HepG2 (cell line): ENCODE results near the gene EWSR1. TPM values are rescaled to one million over a fixed set of nuclear protein-coding genes. Genes with fewer than 3 reads are reported as not detected.
A peak's percentile ranks its signal among the peaks of the same experiment; 100 is the strongest.

ENCODE experiments used
- PAWR ChIP-seq: sonication (generic); formaldehyde crosslinking; IDR thresholded peaks from 2 replicates; pipeline ENCODE4 v1.4.0; 2020; ENCODE audit warnings: missing genetic modification reagents, mild to moderate bottlenecking, borderline replicate concordance
- PRDM15 ChIP-seq: sonication (generic); formaldehyde crosslinking; IDR thresholded peaks from 2 replicates; pipeline ENCODE4 v1.4.0; 2020; ENCODE audit warnings: missing genetic modification reagents
- REST ChIP-seq, 2 experiments: IDR thresholded peaks; 2 replicates each; pipeline ENCODE4 v1.6.1; 2011 to 2012; ENCODE audit warnings: low read length in 2 of 2, borderline replicate concordance in 1 of 2, low read depth in 1 of 2, mild to moderate bottlenecking in 1 of 2, moderate library complexity in 1 of 2
- SP2 ChIP-seq: sonication (generic); formaldehyde crosslinking; IDR thresholded peaks from 2 replicates; pipeline ENCODE4 v1.5.1; 2020; ENCODE audit warnings: mild to moderate bottlenecking, missing genetic modification reagents
- SRY ChIP-seq: sonication (generic); formaldehyde crosslinking; IDR thresholded peaks from 2 replicates; pipeline ENCODE4 v1.8.0; 2022; ENCODE audit warnings: mild to moderate bottlenecking, missing genetic modification reagents
- SSRP1 ChIP-seq: IDR thresholded peaks from 2 replicates; pipeline ENCODE4 v1.6.1; 2016; ENCODE audit warnings: control low read depth
- TBL1XR1 ChIP-seq: fragments of 150-350 bp; IDR thresholded peaks from 2 replicates; pipeline ENCODE4 v1.6.1; 2014; ENCODE audit warnings: borderline replicate concordance, low read length; ENCODE audit not compliant: partially characterized antibody
- ZBTB26 ChIP-seq: IDR thresholded peaks from 2 replicates; pipeline ENCODE4 v1.6.1; 2016; ENCODE audit warnings: missing compliant biosample characterization, missing genetic modification reagents, borderline replicate concordance
- ZFP91 ChIP-seq: sonication (generic); formaldehyde crosslinking; IDR thresholded peaks from 2 replicates; pipeline ENCODE4 v1.9.0; 2022; ENCODE audit warnings: missing genetic modification reagents, mild to moderate bottlenecking, borderline replicate concordance
- polyA plus RNA-seq, 8 experiments: library from polyadenylated mRNA; depleted of rRNA in 3 of 8; stranded (reverse) in 7 of 8; unstranded in 1 of 8; fragments of >200 nt; fragmentation: Illumina TruSeq in 4 of 8; extraction: Trizol in 4 of 8; gene quantifications; 2 replicates each; pipeline versions ENCODE4 v1.2.1 to v1.2.3, GENCODE V29; 2011 to 2016; ENCODE audit warnings: low read depth in 4 of 8, missing spikeins in 1 of 8, mixed read lengths in 1 of 8; ENCODE audit not compliant: insufficient read depth in 1 of 8
- total RNA-seq, 5 experiments: library from RNA; depleted of rRNA; stranded (reverse); fragments of >200 nt; fragmentation: Illumina TruSeq; extraction: Trizol; gene quantifications; 2 replicates each; pipeline ENCODE4 v1.2.3, GENCODE V29; 2016; ENCODE audit warnings: low read depth in 1 of 5

EWSR1 gene
- total and polyA plus RNA-seq, 2 of the 13 experiments (the other 11 are each of a cell fraction or from before 2014, with no cell fraction given), result 211 to 326 TPM

- TF ChIP-seq ZFP91 (CRISPR knock-in tag) (peak; percentile 85; the same call in 1 of the 2 replicates), SRY (CRISPR knock-in tag) (no peak), PRDM15 (CRISPR knock-in tag) (no peak; the same call in 1 of the 2 replicates), SP2 (CRISPR knock-in tag) (no peak), TBL1XR1 (no peak), ZBTB26 (CRISPR knock-in tag) (no peak; the same call in 1 of the 2 replicates), PAWR (CRISPR knock-in tag) (0 out of 2 replicates have a peak, but pooled peaks have one; percentile 89), REST (IDR thresholded peaks at IDR 0.05; ENCODE audit: borderline replicate concordance in 1 of 2, low read depth in 1 of 2, low read length in 2 of 2) (peak in 1 of 2 experiments; percentile 18; a peak in 1 of 4 replicates), SSRP1 (no peak)
Observed at GRCh38 chr22:29267858-29268510, at the start of gene EWSR1, which contains the start of gene RHBDD3 (continued).
